Kidney epithelial cell (primary cell): ENCODE results near the gene DNAJB8. TPM values are rescaled to one million over a fixed set of nuclear protein-coding genes. Genes with fewer than 3 reads are reported as not detected.

Source experiments
- DNase-seq: peaks from one replicate; pipeline ENCODE4 v3.0.0-alpha.2; 2010; ENCODE audit warnings: low read depth
- H3K27me3 ChIP-seq: 2 replicates; pipeline ENCODE4 v1.6.0; 2011; ENCODE audit warnings: low read length; ENCODE audit not compliant: control insufficient read depth, insufficient read depth
- H3K36me3 ChIP-seq: 2 replicates; pipeline ENCODE4 v1.5.1; 2011; ENCODE audit warnings: low read length; ENCODE audit not compliant: control insufficient read depth, insufficient read depth
- H3K4me3 ChIP-seq: 2 replicates; pipeline ENCODE4 v1.5.1; 2011; ENCODE audit warnings: low read depth, mild to moderate bottlenecking, control low read depth, low read length
- CTCF ChIP-seq: IDR thresholded peaks from 2 replicates; pipeline ENCODE4 v1.5.1; 2011; ENCODE audit warnings: mild to moderate bottlenecking, moderate library complexity, low read length, control low read depth, inconsistent platforms; ENCODE audit not compliant: insufficient read depth, poor library complexity, severe bottlenecking
- total RNA-seq: library from RNA; depleted of rRNA; stranded (reverse); fragments of >200 nt; gene quantifications from 2 replicates; pipeline ENCODE4 v1.2.3, GENCODE V29; 2015

DNAJB8 gene
- total RNA-seq, 1 donor from 2014 or later: not detected

GRCh38 chr3:128484404-128485281 lies 18.0 kb upstream of the DNAJB8 start:
- TF ChIP-seq CTCF: no peak
- Histone ChIP-seq H3K36me3 (no peaks in the 10 kb centered on the region), H3K27me3 (peaks cover 81% of the 10 kb centered on the region), H3K4me3 (no peak overlapping the region)
- no peak for DNase-seq

- H3K4me3 ChIP-seq: no peak overlapping the region
- no peak for TF ChIP-seq CTCF
Observed at GRCh38 chr3:128483657-128484403, 17.1 kb upstream of the DNAJB8 start.

GRCh38 chr3:128482666-128483656 lies 16.3 kb upstream of the DNAJB8 start:
- DNase-seq: no peak
- Histone ChIP-seq H3K27me3 (peaks cover 64% of the 10 kb centered on the region), H3K4me3 (no peak overlapping the region), H3K36me3 (no peaks in the 10 kb centered on the region)
- no peak for TF ChIP-seq CTCF

More at GRCh38 chr3:128483657-128484403, 17.1 kb upstream of the DNAJB8 start:
- Histone ChIP-seq H3K36me3 (no peaks in the 10 kb centered on the region), H3K27me3 (peaks cover 73% of the 10 kb centered on the region)
- DNase-seq: no peak

GRCh38 chr3:128482175-128482574 lies 15.5 kb upstream of the DNAJB8 start:
- H3K36me3 ChIP-seq: no peaks in the 10 kb centered on the region
- TF ChIP-seq CTCF: no peak

GRCh38 chr3:128481438-128481942 lies 14.8 kb upstream of the DNAJB8 start:
- no peak overlapping the region for H3K4me3 ChIP-seq
- DNase-seq: no peak
- H3K27me3 ChIP-seq: peaks cover 53% of the 10 kb centered on the region
- TF ChIP-seq CTCF: no peak
- no peaks in the 10 kb centered on the region for H3K36me3 ChIP-seq

More at GRCh38 chr3:128482175-128482574, 15.5 kb upstream of the DNAJB8 start:
- Histone ChIP-seq H3K27me3 (peaks cover 60% of the 10 kb centered on the region), H3K4me3 (no peak overlapping the region)
- no peak for DNase-seq
